Parathyroid adenoma (tissue), 2 donors: ENCODE data around the gene CLEC2L.

ENCODE experiments used
- H2AFZ ChIP-seq: fragments of 300-600 bp; sonication (generic); one replicate; pipeline ENCODE4 v1.7.0; 2017; ENCODE audit warnings: antibody characterized with exemption, mild to moderate bottlenecking
- H3K27ac ChIP-seq: fragments of 300-600 bp; sonication (generic); one replicate; pipeline ENCODE4 v1.7.0; 2017
- H3K27me3 ChIP-seq: fragments of 300-600 bp; sonication (generic); one replicate; pipeline ENCODE4 v1.7.0; 2017; ENCODE audit warnings: low read length; ENCODE audit not compliant: control insufficient read depth, insufficient read depth
- H3K36me3 ChIP-seq: fragments of 300-600 bp; sonication (generic); one replicate; pipeline ENCODE4 v1.7.0; 2017; ENCODE audit warnings: low read length; ENCODE audit not compliant: control insufficient read depth, insufficient read depth
- H3K4me1 ChIP-seq: fragments of 300-600 bp; sonication (generic); one replicate; pipeline ENCODE4 v1.7.0; 2017; ENCODE audit warnings: control low read depth
- H3K4me2 ChIP-seq: fragments of 300-600 bp; sonication (generic); one replicate; pipeline ENCODE4 v1.7.0; 2017; ENCODE audit warnings: low read length
- H3K4me3 ChIP-seq: fragments of 300-600 bp; sonication (generic); one replicate; pipeline ENCODE4 v1.7.0; 2017; ENCODE audit warnings: low read depth, low read length
- H3K79me2 ChIP-seq: fragments of 300-600 bp; sonication (generic); one replicate; pipeline ENCODE4 v1.7.0; 2017; ENCODE audit warnings: control low read depth
- H3K9ac ChIP-seq: fragments of 300-600 bp; sonication (generic); one replicate; pipeline ENCODE4 v1.7.0; 2017; ENCODE audit warnings: mild to moderate bottlenecking
- H3K9me3 ChIP-seq: fragments of 300-600 bp; sonication (generic); one replicate; pipeline ENCODE4 v1.7.0; 2017; ENCODE audit warnings: low read length; ENCODE audit not compliant: control insufficient read depth
- TF ChIP-seq, protein P1 (sequence below): fragments of 300-600 bp; sonication (generic); IDR thresholded peaks from one replicate; pipeline ENCODE4 v1.7.0; 2017; ENCODE audit warnings: antibody characterized with exemption, mild to moderate bottlenecking
- donor health status: primary hyperparathyroidism.

CLEC2L gene

DNA sequence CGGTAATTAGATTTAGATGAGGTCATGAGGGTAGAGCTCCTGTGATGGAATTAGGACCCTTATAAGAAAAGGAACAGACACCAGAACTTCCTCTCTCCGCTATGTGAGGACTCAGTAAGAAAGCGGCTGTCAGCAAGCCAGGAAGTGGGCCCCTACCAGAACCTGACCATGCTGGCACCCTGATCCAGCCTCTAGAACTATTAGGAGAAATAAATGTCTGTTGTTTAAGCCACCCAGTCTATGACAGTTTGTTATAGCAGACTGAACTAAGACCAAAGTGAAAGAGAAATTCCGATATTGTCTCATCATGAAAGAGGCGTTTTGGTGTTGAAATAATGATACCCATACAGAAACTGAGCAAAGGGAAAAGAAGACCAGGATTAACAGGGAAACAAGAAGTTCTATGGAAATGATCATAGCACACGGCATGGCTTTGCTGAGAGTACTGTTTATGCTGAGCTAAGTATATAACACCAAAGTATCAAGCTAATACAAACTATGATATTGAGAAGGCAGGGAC lies 9.2 kb downstream of the CLEC2L start:
- TF ChIP-seq, protein P1, sequence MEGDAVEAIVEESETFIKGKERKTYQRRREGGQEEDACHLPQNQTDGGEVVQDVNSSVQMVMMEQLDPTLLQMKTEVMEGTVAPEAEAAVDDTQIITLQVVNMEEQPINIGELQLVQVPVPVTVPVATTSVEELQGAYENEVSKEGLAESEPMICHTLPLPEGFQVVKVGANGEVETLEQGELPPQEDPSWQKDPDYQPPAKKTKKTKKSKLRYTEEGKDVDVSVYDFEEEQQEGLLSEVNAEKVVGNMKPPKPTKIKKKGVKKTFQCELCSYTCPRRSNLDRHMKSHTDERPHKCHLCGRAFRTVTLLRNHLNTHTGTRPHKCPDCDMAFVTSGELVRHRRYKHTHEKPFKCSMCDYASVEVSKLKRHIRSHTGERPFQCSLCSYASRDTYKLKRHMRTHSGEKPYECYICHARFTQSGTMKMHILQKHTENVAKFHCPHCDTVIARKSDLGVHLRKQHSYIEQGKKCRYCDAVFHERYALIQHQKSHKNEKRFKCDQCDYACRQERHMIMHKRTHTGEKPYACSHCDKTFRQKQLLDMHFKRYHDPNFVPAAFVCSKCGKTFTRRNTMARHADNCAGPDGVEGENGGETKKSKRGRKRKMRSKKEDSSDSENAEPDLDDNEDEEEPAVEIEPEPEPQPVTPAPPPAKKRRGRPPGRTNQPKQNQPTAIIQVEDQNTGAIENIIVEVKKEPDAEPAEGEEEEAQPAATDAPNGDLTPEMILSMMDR = no peak
- Histone ChIP-seq H3K4me2 (no peak overlapping the region), H3K27ac (no peak overlapping the region), H3K4me3 (no peak overlapping the region), H2AFZ (no peak overlapping the region), H3K36me3 (no peaks in the 10 kb centered on the region), H3K9ac (no peak overlapping the region), H3K27me3 (no peaks in the 10 kb centered on the region), H3K9me3 (no peaks in the 10 kb centered on the region), H3K4me1 (no peaks in the 10 kb centered on the region), H3K79me2 (no peaks in the 10 kb centered on the region)

DNA sequence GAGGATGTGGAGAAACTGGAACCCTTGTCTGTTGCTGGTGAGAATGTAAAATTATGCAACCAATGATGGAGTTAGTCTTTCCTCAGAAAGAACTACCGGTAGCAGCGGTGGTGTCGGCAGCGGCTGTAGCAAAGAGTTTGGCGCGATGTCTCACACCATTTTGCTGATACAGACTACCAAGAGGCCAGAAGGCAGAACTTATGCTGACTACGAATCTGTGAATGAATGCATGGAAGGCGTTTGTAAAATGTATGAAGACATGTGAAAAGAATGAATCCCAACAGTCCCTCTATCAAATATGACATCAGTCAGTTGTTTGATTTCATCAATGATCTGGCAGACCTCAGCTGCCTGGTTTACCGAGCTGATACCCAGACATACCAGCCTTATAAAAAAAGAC lies 10.6 kb downstream of the CLEC2L start:
- Histone ChIP-seq H3K4me3 (no peak overlapping the region), H3K36me3 (no peaks in the 10 kb centered on the region), H3K4me2 (no peak overlapping the region), H2AFZ (no peak overlapping the region), H3K79me2 (no peaks in the 10 kb centered on the region), H3K4me1 (no peaks in the 10 kb centered on the region), H3K9ac (no peak overlapping the region), H3K9me3 (no peaks in the 10 kb centered on the region), H3K27me3 (no peaks in the 10 kb centered on the region), H3K27ac (no peak overlapping the region)
- TF ChIP-seq, protein P1 = no peak

DNA sequence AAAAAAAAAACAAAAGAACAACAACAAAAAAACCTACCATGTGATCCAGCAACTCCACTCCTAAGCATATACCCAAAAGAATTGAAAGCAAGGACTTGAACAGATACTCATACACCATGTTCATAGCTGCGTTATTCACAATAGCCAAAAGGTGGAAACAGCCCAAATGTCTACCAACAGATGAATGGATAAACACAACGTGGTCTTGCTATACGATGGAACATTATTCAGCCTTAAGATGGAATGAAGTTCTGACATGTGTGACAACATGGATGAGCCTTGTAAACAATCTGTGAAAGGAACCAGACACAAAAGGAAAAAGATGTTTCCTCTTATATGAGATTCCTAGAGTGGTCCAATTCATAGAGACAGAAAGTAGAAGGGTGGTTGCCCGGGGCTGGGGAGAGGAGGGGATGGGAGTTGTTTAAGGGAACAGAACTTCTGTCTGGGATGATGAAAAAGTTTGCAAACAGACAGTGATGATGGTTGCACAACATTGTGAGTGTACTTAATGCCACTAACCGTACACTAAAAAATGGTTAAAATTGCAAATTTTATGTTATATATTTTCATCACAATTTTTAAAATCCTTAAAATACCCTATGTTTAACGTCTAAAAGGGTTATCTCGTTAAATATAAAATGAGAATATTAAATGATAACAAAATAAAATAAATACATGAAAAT lies 11.6 kb downstream of the CLEC2L start:
- Histone ChIP-seq H3K9me3 (no peaks in the 10 kb centered on the region), H2AFZ (no peak overlapping the region), H3K4me1 (no peaks in the 10 kb centered on the region), H3K27me3 (no peaks in the 10 kb centered on the region), H3K79me2 (no peaks in the 10 kb centered on the region), H3K9ac (no peak overlapping the region), H3K36me3 (no peaks in the 10 kb centered on the region), H3K4me2 (no peak overlapping the region), H3K4me3 (no peak overlapping the region), H3K27ac (no peak overlapping the region)
- TF ChIP-seq, protein P1 = no peak

DNA sequence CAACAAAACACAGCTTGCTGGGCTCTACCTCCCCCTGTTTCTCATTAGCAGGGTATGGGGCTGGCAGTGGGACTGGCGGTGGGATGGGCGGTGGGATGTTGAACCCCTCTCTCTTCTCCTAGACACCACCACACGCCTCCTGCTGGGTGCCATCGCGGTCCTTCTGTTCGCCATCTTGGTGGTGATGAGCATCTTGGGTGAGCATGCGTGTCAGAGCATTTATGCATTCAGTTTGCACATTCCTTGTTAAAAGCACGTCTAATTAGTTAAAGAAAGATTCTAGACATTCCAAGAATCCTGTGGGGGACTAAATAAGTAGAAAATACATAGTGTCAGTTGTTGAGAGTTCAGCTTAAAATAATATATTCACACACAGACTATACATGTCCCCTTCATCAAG lies 12.7 kb downstream of the CLEC2L start:
- no peak overlapping the region for H2AFZ ChIP-seq

More for the DNA sequence above, 12.7 kb downstream of the CLEC2L start:
- TF ChIP-seq, protein P1 = no peak
- H3K27me3 ChIP-seq = no peaks in the 10 kb centered on the region
- H3K4me2 ChIP-seq = no peak overlapping the region
- no peak overlapping the region for H3K27ac ChIP-seq
- H3K9me3 ChIP-seq = no peaks in the 10 kb centered on the region
- no peaks in the 10 kb centered on the region for H3K36me3 ChIP-seq
- H3K79me2 ChIP-seq = no peaks in the 10 kb centered on the region
- no peak overlapping the region for H3K4me3 ChIP-seq
- no peak overlapping the region for H3K9ac ChIP-seq
- H3K4me1 ChIP-seq = no peaks in the 10 kb centered on the region
